ACC112 (cell line): Measurements from ENCODE around the gene CYB561A3.

Source experiments
- H2AFZ ChIP-seq: fragments of 200-600 bp; sonication (generic); one replicate; pipeline ENCODE4 v1.6.0; 2017; ENCODE audit warnings: antibody characterized with exemption, low read length; ENCODE audit not compliant: unreplicated experiment
- H3K27ac ChIP-seq: fragments of 200-600 bp; sonication (generic); 2 replicates; pipeline ENCODE4 v1.5.1; 2014; ENCODE audit warnings: low read depth, mild to moderate bottlenecking, antibody characterized with exemption, low read length, moderate library complexity
- H3K27me3 ChIP-seq: fragments of 200-600 bp; sonication (generic); 2 replicates; pipeline ENCODE4 v1.6.1; 2014; ENCODE audit warnings: mild to moderate bottlenecking, antibody characterized with exemption, low read length, moderate library complexity, mixed read lengths; ENCODE audit not compliant: insufficient read depth
- H3K36me3 ChIP-seq: fragments of 200-600 bp; sonication (generic); 2 replicates; pipeline ENCODE4 v1.6.1; 2016; ENCODE audit warnings: mild to moderate bottlenecking, antibody characterized with exemption, low read length, moderate library complexity, mixed read lengths; ENCODE audit not compliant: insufficient read depth
- H3K4me1 ChIP-seq: fragments of 200-600 bp; sonication (generic); one replicate; pipeline ENCODE4 v1.6.1; 2016; ENCODE audit warnings: low read length, mixed read lengths; ENCODE audit not compliant: insufficient read depth, unreplicated experiment, control insufficient read depth
- H3K4me3 ChIP-seq: fragments of 200-600 bp; sonication (generic); 2 replicates; pipeline ENCODE4 v1.5.1; 2014; ENCODE audit warnings: mild to moderate bottlenecking, low read depth, low read length
- H3K79me2 ChIP-seq: fragments of 200-600 bp; sonication (generic); one replicate; pipeline ENCODE4 v1.6.0; 2016; ENCODE audit warnings: low read length; ENCODE audit not compliant: control insufficient read depth, unreplicated experiment, insufficient read depth

CYB561A3 gene

GRCh38 chr11:61361741-61362541, at the start of gene CYB561A3, which contains the start of gene TMEM138:
CYB561A3 (minus strand) TSS chr11:61361882; CDS start chr11:61356713, 5,169 bp downstream.
TMEM138 (plus strand) TSS chr11:61362374; CDS start chr11:61364391, 2,017 bp downstream.
- Histone ChIP-seq H3K27me3 (no peaks in the 10 kb centered on the region), H3K27ac (peak within 1 kb of the TSS; percentile 93), H3K79me2 (peaks cover 31% of the 10 kb centered on the region), H3K4me1 (peaks cover 19% of the 10 kb centered on the region), H2AFZ (peak within 1 kb of the TSS; percentile 80), H3K36me3 (peaks cover 9% of the 10 kb centered on the region), H3K4me3 (peak within 1 kb of the TSS; percentile 91)

- no peak overlapping the region for H3K27ac ChIP-seq
- no peaks in the 10 kb centered on the region for H3K4me1 ChIP-seq
- H2AFZ ChIP-seq = no peak overlapping the region
- peaks cover 4% of the 10 kb centered on the region for H3K79me2 ChIP-seq
- no peak overlapping the region for H3K4me3 ChIP-seq
- peaks cover 43% of the 10 kb centered on the region for H3K36me3 ChIP-seq
- no peaks in the 10 kb centered on the region for H3K27me3 ChIP-seq
Measured at GRCh38 chr11:61406991-61407728, 45.5 kb upstream of the CYB561A3 start.

GRCh38 chr11:61406067-61406466, 44.4 kb upstream of the CYB561A3 start:
- H2AFZ ChIP-seq = no peak overlapping the region

GRCh38 chr11:61404641-61405040, 43.0 kb upstream of the CYB561A3 start:
- Histone ChIP-seq H3K4me3 (no peak overlapping the region), H3K36me3 (peaks cover 26% of the 10 kb centered on the region), H3K27ac (no peak overlapping the region), H3K27me3 (no peaks in the 10 kb centered on the region), H3K4me1 (no peaks in the 10 kb centered on the region), H3K79me2 (no peaks in the 10 kb centered on the region), H2AFZ (no peak overlapping the region)

More at GRCh38 chr11:61406067-61406466, 44.4 kb upstream of the CYB561A3 start:
- no peaks in the 10 kb centered on the region for H3K79me2 ChIP-seq
- no peaks in the 10 kb centered on the region for H3K4me1 ChIP-seq
- H3K36me3 ChIP-seq = peaks cover 33% of the 10 kb centered on the region
- no peaks in the 10 kb centered on the region for H3K27me3 ChIP-seq
- H3K27ac ChIP-seq = no peak overlapping the region
- H3K4me3 ChIP-seq = no peak overlapping the region

- Histone ChIP-seq H3K4me1 (no peaks in the 10 kb centered on the region), H3K27me3 (no peaks in the 10 kb centered on the region), H3K27ac (no peak overlapping the region), H3K4me3 (no peak overlapping the region), H3K79me2 (no peaks in the 10 kb centered on the region), H2AFZ (no peak overlapping the region), H3K36me3 (peaks cover 26% of the 10 kb centered on the region)
Measured at GRCh38 chr11:61404103-61404502, 42.4 kb upstream of the CYB561A3 start.

GRCh38 chr11:61403658-61404057, 42.0 kb upstream of the CYB561A3 start:
- Histone ChIP-seq H3K27ac (no peak overlapping the region), H3K4me3 (no peak overlapping the region), H3K79me2 (no peaks in the 10 kb centered on the region), H2AFZ (no peak overlapping the region), H3K27me3 (no peaks in the 10 kb centered on the region), H3K4me1 (no peaks in the 10 kb centered on the region), H3K36me3 (peaks cover 24% of the 10 kb centered on the region)

GRCh38 chr11:61401573-61401972, 39.9 kb upstream of the CYB561A3 start:
- H3K79me2 ChIP-seq = no peaks in the 10 kb centered on the region
- no peaks in the 10 kb centered on the region for H3K4me1 ChIP-seq
- H3K36me3 ChIP-seq = peaks cover 19% of the 10 kb centered on the region; the same call in 1 of the 2 replicates

GRCh38 chr11:61401173-61401572, 39.5 kb upstream of the CYB561A3 start:
- Histone ChIP-seq H3K4me3 (no peak overlapping the region), H3K79me2 (no peaks in the 10 kb centered on the region), H3K36me3 (peaks cover 17% of the 10 kb centered on the region; the same call in 1 of the 2 replicates), H2AFZ (no peak overlapping the region), H3K27ac (no peak overlapping the region), H3K4me1 (no peaks in the 10 kb centered on the region), H3K27me3 (no peaks in the 10 kb centered on the region)

More at GRCh38 chr11:61401573-61401972, 39.9 kb upstream of the CYB561A3 start:
- Histone ChIP-seq H3K27ac (no peak overlapping the region), H2AFZ (no peak overlapping the region), H3K4me3 (no peak overlapping the region), H3K27me3 (no peaks in the 10 kb centered on the region)

GRCh38 chr11:61392981-61393595, 31.4 kb upstream of the CYB561A3 start:
- no peaks in the 10 kb centered on the region for H3K27me3 ChIP-seq
- H3K79me2 ChIP-seq = no peaks in the 10 kb centered on the region
- H3K4me3 ChIP-seq = peak overlapping the region; percentile 92
- peaks cover 3% of the 10 kb centered on the region; the same call in 1 of the 2 replicates for H3K36me3 ChIP-seq
- H2AFZ ChIP-seq = peak overlapping the region; percentile 99
- no peak overlapping the region for H3K27ac ChIP-seq
- peaks cover 4% of the 10 kb centered on the region for H3K4me1 ChIP-seq

- no peak overlapping the region for H3K4me3 ChIP-seq
- H3K27me3 ChIP-seq = no peaks in the 10 kb centered on the region
- no peak overlapping the region for H2AFZ ChIP-seq
- no peak overlapping the region for H3K27ac ChIP-seq
- H3K36me3 ChIP-seq = no peaks in the 10 kb centered on the region
- no peaks in the 10 kb centered on the region for H3K79me2 ChIP-seq
- H3K4me1 ChIP-seq = peaks cover 4% of the 10 kb centered on the region
Measured at GRCh38 chr11:61390161-61390560, 28.5 kb upstream of the CYB561A3 start.
